Esophagus squamous epithelium (tissue), 4 donors: ENCODE data around the gene SLC9A7.

Experiments
- POLR2A ChIP-seq, 4 donors: fragments of 450-650 bp; IDR thresholded peaks; one replicate each; pipeline ENCODE4 v1.6.1; 2017; ENCODE audit warnings: antibody characterized with exemption in 4 of 4, mild to moderate bottlenecking in 4 of 4, moderate library complexity in 3 of 4
- TF ChIP-seq, protein P1 (sequence below), 6 experiments: fragments of 450-650 bp in 4 of 6; fragments of 200-600 bp in 2 of 6; sonication (generic) in 2 of 6; IDR thresholded peaks; one replicate each; pipeline ENCODE4 v1.5.1; 2016 to 2019; ENCODE audit warnings: antibody characterized with exemption in 6 of 6, mild to moderate bottlenecking in 4 of 6, moderate library complexity in 4 of 6

DNA sequence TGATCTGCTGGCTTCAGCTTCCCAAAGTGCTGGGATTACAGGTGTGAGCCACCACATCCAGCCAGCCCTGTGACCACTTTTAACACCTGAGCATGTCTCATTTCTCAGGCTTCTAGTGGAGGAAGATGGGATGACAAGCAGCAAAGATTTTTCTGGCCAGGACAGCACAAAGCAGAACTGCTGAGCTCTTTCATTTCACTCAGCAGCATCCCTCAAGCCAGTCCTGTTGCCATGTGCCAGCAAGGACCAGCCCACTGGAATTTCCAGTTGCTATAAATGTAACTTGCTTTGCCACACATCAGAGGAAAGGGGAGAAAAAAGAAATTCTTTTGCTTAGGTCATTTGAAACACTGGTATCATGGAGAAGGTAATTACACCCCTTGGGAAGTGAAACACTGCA is 75.9 kb downstream of the SLC9A7 start:
- TF ChIP-seq POLR2A (IDR thresholded peaks at IDR 0.05): no peak
- TF ChIP-seq, protein P1, sequence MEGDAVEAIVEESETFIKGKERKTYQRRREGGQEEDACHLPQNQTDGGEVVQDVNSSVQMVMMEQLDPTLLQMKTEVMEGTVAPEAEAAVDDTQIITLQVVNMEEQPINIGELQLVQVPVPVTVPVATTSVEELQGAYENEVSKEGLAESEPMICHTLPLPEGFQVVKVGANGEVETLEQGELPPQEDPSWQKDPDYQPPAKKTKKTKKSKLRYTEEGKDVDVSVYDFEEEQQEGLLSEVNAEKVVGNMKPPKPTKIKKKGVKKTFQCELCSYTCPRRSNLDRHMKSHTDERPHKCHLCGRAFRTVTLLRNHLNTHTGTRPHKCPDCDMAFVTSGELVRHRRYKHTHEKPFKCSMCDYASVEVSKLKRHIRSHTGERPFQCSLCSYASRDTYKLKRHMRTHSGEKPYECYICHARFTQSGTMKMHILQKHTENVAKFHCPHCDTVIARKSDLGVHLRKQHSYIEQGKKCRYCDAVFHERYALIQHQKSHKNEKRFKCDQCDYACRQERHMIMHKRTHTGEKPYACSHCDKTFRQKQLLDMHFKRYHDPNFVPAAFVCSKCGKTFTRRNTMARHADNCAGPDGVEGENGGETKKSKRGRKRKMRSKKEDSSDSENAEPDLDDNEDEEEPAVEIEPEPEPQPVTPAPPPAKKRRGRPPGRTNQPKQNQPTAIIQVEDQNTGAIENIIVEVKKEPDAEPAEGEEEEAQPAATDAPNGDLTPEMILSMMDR (IDR thresholded peaks at IDR 0.05): peak in 1 of 6 experiments; percentile 13
